Vagina (tissue), 2 donors: Measurements from ENCODE around the gene RC3H2. TPM values are rescaled to one million over a fixed set of nuclear protein-coding genes. Genes with fewer than 3 reads are reported as not detected.

Source experiments
- DNase-seq, 2 donors: peaks; one replicate each; pipeline ENCODE4 v3.0.0-alpha.2; 2017; ENCODE audit errors: extremely low spot score in 2 of 2
- H3K27ac ChIP-seq: fragments of 200-600 bp; sonication (generic); one replicate; pipeline ENCODE4 v1.5.1; 2019
- H3K27me3 ChIP-seq: fragments of 200-600 bp; sonication (generic); one replicate; pipeline ENCODE4 v1.5.1; 2019
- H3K36me3 ChIP-seq, 2 donors: fragments of 200-600 bp; sonication (generic); one replicate each; pipeline ENCODE4 v1.5.1; 2017 to 2019
- H3K4me1 ChIP-seq: fragments of 200-600 bp; sonication (generic); one replicate; pipeline ENCODE4 v1.5.1; 2019
- H3K4me3 ChIP-seq, 2 donors: fragments of 200-600 bp; sonication (generic); 1 replicate in 1 of 2; 2 replicates in 1 of 2; pipeline ENCODE4 v1.5.1; 2016 to 2019
- H3K9me3 ChIP-seq: fragments of 200-600 bp; sonication (generic); one replicate; pipeline ENCODE4 v1.5.1; 2019
- POLR2A ChIP-seq, 2 donors: fragments of 450-650 bp; IDR thresholded peaks; one replicate each; pipeline ENCODE4 v1.6.1; 2017; ENCODE audit warnings: antibody characterized with exemption in 2 of 2, mild to moderate bottlenecking in 2 of 2, moderate library complexity in 2 of 2
- POLR2AphosphoS5 ChIP-seq, 2 donors: sonication (generic); formaldehyde crosslinking; IDR thresholded peaks; one replicate each; pipeline ENCODE4 v1.9.0; 2017; ENCODE audit warnings: antibody characterized with exemption in 2 of 2, mild to moderate bottlenecking in 2 of 2, low read depth in 1 of 2; ENCODE audit not compliant: insufficient read depth in 1 of 2
- intact Hi-C: fragments of 100-400 bp; cut with DNase I; formaldehyde crosslinking; loops from one replicate; pipeline ENCODE4 v1.15.1; 2023
- small RNA-seq: library from RNA; depleted of rRNA; stranded (forward); fragments of <200 nt; gene quantifications from one replicate; pipeline ENCODE3, GENCODE V24; 2016
- total RNA-seq: library from RNA; depleted of rRNA; stranded (reverse); fragments of >200 nt; gene quantifications from one replicate; pipeline ENCODE4 v1.2.3, GENCODE V29; 2016
- TF ChIP-seq, protein P1 (sequence below), 3 experiments: fragments of 450-650 bp in 2 of 3; fragments of 200-600 bp in 1 of 3; sonication (generic) in 1 of 3; IDR thresholded peaks; one replicate each; pipeline ENCODE4 v1.5.1; 2017 to 2019; ENCODE audit warnings: antibody characterized with exemption in 3 of 3, mild to moderate bottlenecking in 2 of 3, moderate library complexity in 2 of 3

RC3H2 gene
- total RNA-seq, 1 donor from 2014 or later, result 37.6 TPM

GRCh38 chr9:122807271-122807900 lies 97.8 kb downstream of the RC3H2 start:
- DNase-seq, result no peak
- H3K36me3 ChIP-seq, result no peaks in the 10 kb centered on the region

DNA sequence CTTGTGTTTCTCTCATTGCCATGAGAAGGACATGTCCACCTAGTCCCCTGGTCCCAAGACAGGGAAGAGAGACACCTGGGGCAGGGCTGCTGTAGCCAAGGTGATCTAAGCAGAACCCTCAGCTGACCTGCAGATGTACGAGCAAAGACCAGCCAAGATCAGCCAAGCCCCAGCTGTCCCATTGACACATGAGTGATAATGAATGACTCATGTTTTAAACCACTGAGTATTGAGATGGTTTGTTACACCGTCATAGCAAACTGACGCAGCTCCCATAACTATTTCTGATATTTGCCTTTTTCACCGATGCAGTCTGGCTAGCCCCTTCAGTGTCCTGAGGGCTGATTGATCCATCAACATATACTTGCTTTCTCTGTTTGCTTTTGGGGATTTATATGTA lies 98.5 kb downstream of the RC3H2 start:
- H3K27ac ChIP-seq, result no peak overlapping the region
- no peaks in the 10 kb centered on the region for H3K36me3 ChIP-seq
- intact Hi-C loops, result loop anchor here (10.0 kb wide), 1 partner anchor 342 kb away; no protein-coding TSS in a partner anchor

More at GRCh38 chr9:122807271-122807900, 97.8 kb downstream of the RC3H2 start:
- Histone ChIP-seq H3K27me3 (no peaks in the 10 kb centered on the region), H3K27ac (no peak overlapping the region), H3K9me3 (no peaks in the 10 kb centered on the region), H3K4me1 (no peaks in the 10 kb centered on the region), H3K4me3 (no peak overlapping the region)
- TF ChIP-seq POLR2AphosphoS5 (IDR thresholded peaks at IDR 0.05; ENCODE audit: insufficient read depth in 1 of 2, low read depth in 1 of 2) (no peak), POLR2A (IDR thresholded peaks at IDR 0.05) (no peak)
- TF ChIP-seq, protein P1, sequence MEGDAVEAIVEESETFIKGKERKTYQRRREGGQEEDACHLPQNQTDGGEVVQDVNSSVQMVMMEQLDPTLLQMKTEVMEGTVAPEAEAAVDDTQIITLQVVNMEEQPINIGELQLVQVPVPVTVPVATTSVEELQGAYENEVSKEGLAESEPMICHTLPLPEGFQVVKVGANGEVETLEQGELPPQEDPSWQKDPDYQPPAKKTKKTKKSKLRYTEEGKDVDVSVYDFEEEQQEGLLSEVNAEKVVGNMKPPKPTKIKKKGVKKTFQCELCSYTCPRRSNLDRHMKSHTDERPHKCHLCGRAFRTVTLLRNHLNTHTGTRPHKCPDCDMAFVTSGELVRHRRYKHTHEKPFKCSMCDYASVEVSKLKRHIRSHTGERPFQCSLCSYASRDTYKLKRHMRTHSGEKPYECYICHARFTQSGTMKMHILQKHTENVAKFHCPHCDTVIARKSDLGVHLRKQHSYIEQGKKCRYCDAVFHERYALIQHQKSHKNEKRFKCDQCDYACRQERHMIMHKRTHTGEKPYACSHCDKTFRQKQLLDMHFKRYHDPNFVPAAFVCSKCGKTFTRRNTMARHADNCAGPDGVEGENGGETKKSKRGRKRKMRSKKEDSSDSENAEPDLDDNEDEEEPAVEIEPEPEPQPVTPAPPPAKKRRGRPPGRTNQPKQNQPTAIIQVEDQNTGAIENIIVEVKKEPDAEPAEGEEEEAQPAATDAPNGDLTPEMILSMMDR (IDR thresholded peaks at IDR 0.05), result no peak
- intact Hi-C loops, result loop anchor here (10.0 kb wide), 1 partner anchor 343 kb away; no protein-coding TSS in a partner anchor

GRCh38 chr9:122800066-122801060 lies 104.8 kb downstream of the RC3H2 start, which contains the start of gene OR1K1:
TSS of gene OR1K1 (plus strand) at chr9:122800123. CDS start at chr9:122800123, 0 bp downstream.
- no peak within 1 kb of the TSS for H3K27ac ChIP-seq
- intact Hi-C loops, result loop anchor here (10.0 kb wide), 1 partner anchor 336 kb away; no protein-coding TSS in a partner anchor
- TF ChIP-seq POLR2A (IDR thresholded peaks at IDR 0.05), result no peak
- TF ChIP-seq, protein P1 (IDR thresholded peaks at IDR 0.05), result no peak
- no peak for TF ChIP-seq POLR2AphosphoS5 (IDR thresholded peaks at IDR 0.05; ENCODE audit: insufficient read depth in 1 of 2, low read depth in 1 of 2)
- no peaks in the 10 kb centered on the region for H3K9me3 ChIP-seq
- peak in 1 of 2 donors; percentile 56 for DNase-seq
- H3K36me3 ChIP-seq, result no peaks in the 10 kb centered on the region
- no peaks in the 10 kb centered on the region for H3K4me1 ChIP-seq
- H3K27me3 ChIP-seq, result no peaks in the 10 kb centered on the region
- no peak within 1 kb of the TSS for H3K4me3 ChIP-seq

More for the DNA sequence above, 98.5 kb downstream of the RC3H2 start:
- no peaks in the 10 kb centered on the region for H3K4me1 ChIP-seq
- DNase-seq, result no peak
- H3K9me3 ChIP-seq, result no peaks in the 10 kb centered on the region
- H3K27me3 ChIP-seq, result no peaks in the 10 kb centered on the region
- TF ChIP-seq, protein P1 (IDR thresholded peaks at IDR 0.05), result no peak
- TF ChIP-seq POLR2A (IDR thresholded peaks at IDR 0.05), result no peak
- TF ChIP-seq POLR2AphosphoS5 (IDR thresholded peaks at IDR 0.05; ENCODE audit: insufficient read depth in 1 of 2, low read depth in 1 of 2), result no peak
- no peak overlapping the region for H3K4me3 ChIP-seq

DNA sequence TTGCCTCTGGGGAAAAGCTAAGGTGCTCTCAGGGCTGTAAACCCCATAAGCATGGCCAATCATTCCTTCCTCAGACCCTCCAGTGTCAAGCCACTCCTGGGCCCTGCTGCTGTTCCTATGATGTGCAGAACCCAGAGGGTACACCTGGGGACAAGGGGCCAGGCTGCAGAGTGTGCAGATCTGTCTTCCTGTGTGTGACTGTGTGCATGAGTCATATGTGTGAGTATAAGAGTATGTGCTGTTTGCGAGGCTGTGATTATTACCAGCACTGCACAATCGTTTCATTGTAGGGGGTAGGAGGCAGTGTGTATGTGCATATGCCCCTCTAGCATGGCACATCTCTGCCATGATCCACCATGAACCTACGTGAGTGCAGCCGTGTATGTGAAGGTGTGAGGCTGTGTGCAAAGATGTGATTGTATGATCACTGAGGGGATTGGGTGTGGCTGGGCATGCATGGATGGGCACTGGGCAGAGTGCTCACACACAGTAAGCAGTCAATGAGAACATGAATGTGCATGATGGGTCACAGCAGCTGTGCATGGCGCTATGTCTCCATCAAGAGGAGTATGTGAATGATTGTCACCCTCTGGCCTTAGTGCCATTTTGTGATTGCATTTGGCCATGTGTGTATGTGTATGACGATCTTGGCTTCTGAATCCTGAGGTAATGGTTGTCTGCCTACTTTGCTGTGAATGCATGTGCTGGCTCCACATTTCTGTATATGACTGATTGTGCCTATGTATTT lies 107.7 kb downstream of the RC3H2 start:
- no peaks in the 10 kb centered on the region for H3K36me3 ChIP-seq
- TF ChIP-seq POLR2A (IDR thresholded peaks at IDR 0.05) (no peak), POLR2AphosphoS5 (IDR thresholded peaks at IDR 0.05; ENCODE audit: insufficient read depth in 1 of 2, low read depth in 1 of 2) (no peak)
- TF ChIP-seq, protein P1 (IDR thresholded peaks at IDR 0.05), result no peak
- no peak overlapping the region for H3K27ac ChIP-seq
- intact Hi-C loops, result no loop called here
- no peak for DNase-seq
- no peaks in the 10 kb centered on the region for H3K9me3 ChIP-seq
- H3K4me3 ChIP-seq, result no peak overlapping the region
- no peaks in the 10 kb centered on the region for H3K27me3 ChIP-seq
- no peaks in the 10 kb centered on the region for H3K4me1 ChIP-seq

Small RNAs within 50 kb of the gene (small RNA-seq; reads per million reads assigned to genes)
- gene RNY1P15 (not detected), gene SNORD90 (1,013 reads per million, percentile 99 among the genes with 10 or more reads in this experiment)

Other genes starting within 250 kb of the RC3H2 start
- not detected for gene OR1B1, start 247.7 kb downstream of the RC3H2 start, total RNA-seq
- not detected for gene OR1L1, start 243.6 kb downstream of the RC3H2 start, total RNA-seq
- not detected for gene OR1L3, start 230.2 kb downstream of the RC3H2 start, total RNA-seq
- not detected for gene OR1L4, start 181.4 kb downstream of the RC3H2 start, total RNA-seq
- gene OR1L6, start 163.1 kb downstream of the RC3H2 start, total RNA-seq, result not detected
- not detected for gene OR5C1, start 116.4 kb downstream of the RC3H2 start, total RNA-seq
- not detected for gene OR1K1, start 105.2 kb downstream of the RC3H2 start, total RNA-seq
- 17.7 TPM for gene PDCL, start 76.8 kb downstream of the RC3H2 start, total RNA-seq
- gene ZBTB6, start 8.0 kb upstream of the RC3H2 start, total RNA-seq, result 5.9 TPM
- 7.9 TPM for gene ZBTB26, start 26.2 kb upstream of the RC3H2 start, total RNA-seq
- 60.2 TPM for gene RABGAP1, start 35.7 kb upstream of the RC3H2 start, total RNA-seq
- not detected for gene GPR21, start 128.3 kb upstream of the RC3H2 start, total RNA-seq